MM.1S (cell line): ENCODE measurements around the gene CADM3.

Experiments
- DNase-seq: peaks from one replicate; pipeline ENCODE4 v3.0.0-alpha.2; 2015
- H2AFZ ChIP-seq: fragments of 300-600 bp; sonication (generic); 2 replicates; pipeline ENCODE4 v1.6.0; 2016; ENCODE audit warnings: antibody characterized with exemption, low read length
- H3F3A ChIP-seq: fragments of 300-600 bp; sonication (generic); 2 replicates; pipeline ENCODE4 v1.6.1; 2016; ENCODE audit warnings: mild to moderate bottlenecking, antibody characterized with exemption, low read length, moderate library complexity, mixed read lengths; ENCODE audit not compliant: insufficient read depth
- H3K27ac ChIP-seq: fragments of 300-600 bp; sonication (generic); 2 replicates; pipeline ENCODE4 v1.5.1; 2016; ENCODE audit warnings: mild to moderate bottlenecking, low read length
- H3K27me3 ChIP-seq: fragments of 300-600 bp; sonication (generic); replicated peaks from 2 replicates; pipeline ENCODE4 v1.6.0; 2016; ENCODE audit warnings: low read length; ENCODE audit not compliant: insufficient read depth
- H3K36me3 ChIP-seq: fragments of 300-600 bp; sonication (generic); replicated peaks from 2 replicates; pipeline ENCODE4 v1.6.1; 2016; ENCODE audit warnings: mild to moderate bottlenecking, low read length, mixed read lengths; ENCODE audit not compliant: insufficient read depth
- H3K4me1 ChIP-seq: fragments of 300-600 bp; sonication (generic); 2 replicates; pipeline ENCODE4 v1.6.1; 2016; ENCODE audit warnings: low read length, mixed read lengths
- H3K4me2 ChIP-seq: fragments of 300-600 bp; sonication (generic); 2 replicates; pipeline ENCODE4 v1.6.0; 2016; ENCODE audit warnings: low read depth, low read length
- H3K4me3 ChIP-seq: fragments of 300-600 bp; sonication (generic); 2 replicates; pipeline ENCODE4 v1.5.1; 2016; ENCODE audit warnings: low read length, mixed read lengths
- H3K79me2 ChIP-seq: fragments of 300-600 bp; sonication (generic); 2 replicates; pipeline ENCODE4 v1.6.1; 2016; ENCODE audit warnings: mixed run types, low read length, mixed read lengths
- H3K9ac ChIP-seq: fragments of 300-600 bp; sonication (generic); 2 replicates; pipeline ENCODE4 v1.6.1; 2016; ENCODE audit warnings: low read length, mixed read lengths
- H3K9me2 ChIP-seq: fragments of 300-600 bp; sonication (generic); replicated peaks from 2 replicates; pipeline ENCODE4 v1.6.1; 2016; ENCODE audit warnings: mild to moderate bottlenecking, low read length, mixed read lengths; ENCODE audit not compliant: insufficient read depth
- H3K9me3 ChIP-seq: fragments of 300-600 bp; sonication (generic); replicated peaks from 2 replicates; pipeline ENCODE4 v1.6.1; 2016; ENCODE audit warnings: mild to moderate bottlenecking, low read length, mixed read lengths; ENCODE audit not compliant: insufficient read depth
- H4K20me1 ChIP-seq: fragments of 300-600 bp; sonication (generic); 2 replicates; pipeline ENCODE4 v1.6.1; 2016; ENCODE audit warnings: mild to moderate bottlenecking, low read length, moderate library complexity, mixed read lengths; ENCODE audit not compliant: insufficient read depth
- CTCF ChIP-seq: fragments of 300-600 bp; sonication (generic); IDR thresholded peaks from 2 replicates; pipeline ENCODE4 v1.5.1; 2016; ENCODE audit warnings: antibody characterized with exemption, low read length, mixed read lengths
- EZH2 ChIP-seq: fragments of 300-600 bp; sonication (generic); optimal IDR thresholded peaks from 2 replicates; pipeline ENCODE3; 2017; ENCODE audit warnings: low read depth, mild to moderate bottlenecking, antibody characterized with exemption, low read length, mixed read lengths
- EZH2phosphoT487 ChIP-seq: fragments of 300-600 bp; sonication (generic); IDR thresholded peaks from 2 replicates; pipeline ENCODE4 v1.6.1; 2018; ENCODE audit warnings: antibody characterized with exemption, low read length

Gene CADM3

GRCh38 chr1:159201642-159202041 is 30.2 kb downstream of the CADM3 start:
- Histone ChIP-seq H3K9me2 (no peaks in the 10 kb centered on the region), H3K36me3 (no peaks in the 10 kb centered on the region), H3K4me3 (no peak overlapping the region), H3K27me3 (peaks cover 36% of the 10 kb centered on the region), H2AFZ (no peak overlapping the region), H3F3A (no peaks in the 10 kb centered on the region), H3K79me2 (no peaks in the 10 kb centered on the region), H3K4me2 (no peak overlapping the region), H3K9ac (no peak overlapping the region), H3K9me3 (no peaks in the 10 kb centered on the region), H3K27ac (no peak overlapping the region), H4K20me1 (no peaks in the 10 kb centered on the region), H3K4me1 (no peaks in the 10 kb centered on the region)
- DNase-seq, result no peak
- TF ChIP-seq EZH2phosphoT487 (no peak), CTCF (no peak), EZH2 (no peak)

GRCh38 chr1:159203610-159204009 is 32.2 kb downstream of the CADM3 start:
- Histone ChIP-seq H3F3A (no peaks in the 10 kb centered on the region), H3K79me2 (no peaks in the 10 kb centered on the region), H4K20me1 (no peaks in the 10 kb centered on the region), H3K27ac (no peak overlapping the region), H2AFZ (no peak overlapping the region), H3K9me3 (no peaks in the 10 kb centered on the region), H3K4me2 (no peak overlapping the region), H3K4me3 (no peak overlapping the region), H3K4me1 (no peaks in the 10 kb centered on the region), H3K9ac (no peak overlapping the region), H3K27me3 (peaks cover 54% of the 10 kb centered on the region), H3K36me3 (no peaks in the 10 kb centered on the region), H3K9me2 (no peaks in the 10 kb centered on the region)
- no peak for DNase-seq
- TF ChIP-seq CTCF (no peak), EZH2 (no peak), EZH2phosphoT487 (no peak)

- Histone ChIP-seq H3F3A (no peaks in the 10 kb centered on the region), H2AFZ (no peak within 1 kb of the TSS), H3K4me3 (no peak within 1 kb of the TSS), H3K79me2 (no peaks in the 10 kb centered on the region), H3K36me3 (no peaks in the 10 kb centered on the region), H4K20me1 (no peaks in the 10 kb centered on the region), H3K27me3 (peaks cover 57% of the 10 kb centered on the region), H3K9me3 (no peaks in the 10 kb centered on the region), H3K27ac (no peak within 1 kb of the TSS), H3K4me1 (no peaks in the 10 kb centered on the region), H3K9me2 (no peaks in the 10 kb centered on the region), H3K9ac (no peak within 1 kb of the TSS), H3K4me2 (no peak within 1 kb of the TSS)
- TF ChIP-seq EZH2 (no peak), EZH2phosphoT487 (no peak), CTCF (no peak)
- no peak for DNase-seq
These were observed 33.0 kb downstream of the CADM3 start, which contains the start of gene ACKR1 for GRCh38 chr1:159204161-159205141. Gene ACKR1, plus strand, starts transcription at chr1:159204875. Its CDS starts 85 bp downstream, at chr1:159204960.
